Measurements from ENCODE around the gene FRMPD1. TPM values are rescaled to one million over a fixed set of nuclear protein-coding genes. Genes with fewer than 3 reads are reported as not detected.

FRMPD1 gene
- total and polyA plus RNA-seq, 10 of the 15 experiments (the other 5 are each of a cell fraction or from before 2014, with no cell fraction given), result 0.01 to 0.08 (median 0.05) TPM; not detected in 6

GRCh38 chr9:37784616-37785483, 134.1 kb downstream of the FRMPD1 start, which contains the start of gene EXOSC3 (continued):
- TF ChIP-seq ZZZ3 (IDR thresholded peaks at IDR 0.05; ENCODE audit: control insufficient read depth, insufficient read length, low read depth), result no peak
- peak; percentile 72; the same call in 1 of the 2 replicates for TF ChIP-seq NBN (IDR thresholded peaks at IDR 0.05)
- no peak; a peak in 1 of 4 replicates for TF ChIP-seq IKZF2 (IDR thresholded peaks at IDR 0.05)
- no peak for TF ChIP-seq NFYA (IDR thresholded peaks at IDR 0.05; ENCODE audit: borderline replicate concordance, low read depth, low read length)
- TF ChIP-seq IRF5 (IDR thresholded peaks at IDR 0.05; ENCODE audit: borderline replicate concordance), result no peak
- 0 out of 2 replicates have a peak, but pooled peaks have one; percentile 8 for TF ChIP-seq IRF4 (IDR thresholded peaks at IDR 0.05; ENCODE audit: low read depth, low read length)
- peak; percentile 90 for TF ChIP-seq LARP7 (IDR thresholded peaks at IDR 0.05)
- peak; percentile 53 for TF ChIP-seq RELA (IDR thresholded peaks at IDR 0.05; ENCODE audit: borderline replicate concordance, partially characterized antibody)
- no peak for TF ChIP-seq SUZ12 (IDR thresholded peaks at IDR 0.05; ENCODE audit: unreplicated experiment)
- no peak for TF ChIP-seq KDM1A (IDR thresholded peaks at IDR 0.05; ENCODE audit: borderline replicate concordance)
- TF ChIP-seq GATAD2B (conservative IDR thresholded peaks at IDR 0.05; ENCODE audit: low read depth), result peak; percentile 59; the same call in 1 of the 2 replicates
- TF ChIP-seq ZNF592 (IDR thresholded peaks at IDR 0.05), result no peak
- no peak for TF ChIP-seq PBX3 (IDR thresholded peaks at IDR 0.05; ENCODE audit: insufficient replicate concordance, low read depth, low read length)
- peak; percentile 85 for TF ChIP-seq POLR2AphosphoS2 (IDR thresholded peaks at IDR 0.05; ENCODE audit: low read depth, low read length)
- TF ChIP-seq RAD51 (IDR thresholded peaks at IDR 0.05), result no peak
- TF ChIP-seq STAT1 (conservative IDR thresholded peaks at IDR 0.05), result no peak; the same call in 1 of the 2 replicates
- TF ChIP-seq TAF1 (IDR thresholded peaks at IDR 0.05; ENCODE audit: borderline replicate concordance, low read depth, low read length), result peak; percentile 93; the same call in 1 of the 2 replicates
- TF ChIP-seq CEBPZ (IDR thresholded peaks at IDR 0.05; ENCODE audit: low read depth, low read length), result peak; percentile 25; the same call in 1 of the 2 replicates
- no peak for TF ChIP-seq NR2C2 (IDR thresholded peaks at IDR 0.05; ENCODE audit: borderline replicate concordance, control insufficient read depth, insufficient read length, low read depth)
- no peak for TF ChIP-seq ZNF622 (IDR thresholded peaks at IDR 0.05)

All from GM12878 (cell line).